H7 (cell line): ENCODE data around the gene NAA50. TPM values are rescaled to one million over a fixed set of nuclear protein-coding genes. Genes with fewer than 3 reads are reported as not detected.

ENCODE experiments used
- DNase-seq: peaks from one replicate; pipeline ENCODE4 v3.0.0; 2012
- H3K27me3 ChIP-seq: 2 replicates; pipeline ENCODE4 v1.6.0; 2011; ENCODE audit warnings: mild to moderate bottlenecking, low read length; ENCODE audit not compliant: control insufficient read depth, insufficient read depth
- H3K36me3 ChIP-seq: replicated peaks from 2 replicates; pipeline ENCODE4 v1.5.1; 2011; ENCODE audit warnings: low read length; ENCODE audit not compliant: control insufficient read depth, insufficient read depth
- H3K4me3 ChIP-seq: 2 replicates; pipeline ENCODE4 v1.5.1; 2011; ENCODE audit warnings: low read depth, mild to moderate bottlenecking, control low read depth, low read length, moderate library complexity; ENCODE audit not compliant: insufficient read depth
- total RNA-seq: library from RNA; depleted of rRNA; stranded (reverse); fragments of >200 nt; shearing (Covaris generic); gene quantifications from 2 replicates; pipeline ENCODE4 v1.2.3, GENCODE V29; 2014

Gene NAA50
- total RNA-seq, 1 experiment from 2014 or later, result 149 TPM

DNA sequence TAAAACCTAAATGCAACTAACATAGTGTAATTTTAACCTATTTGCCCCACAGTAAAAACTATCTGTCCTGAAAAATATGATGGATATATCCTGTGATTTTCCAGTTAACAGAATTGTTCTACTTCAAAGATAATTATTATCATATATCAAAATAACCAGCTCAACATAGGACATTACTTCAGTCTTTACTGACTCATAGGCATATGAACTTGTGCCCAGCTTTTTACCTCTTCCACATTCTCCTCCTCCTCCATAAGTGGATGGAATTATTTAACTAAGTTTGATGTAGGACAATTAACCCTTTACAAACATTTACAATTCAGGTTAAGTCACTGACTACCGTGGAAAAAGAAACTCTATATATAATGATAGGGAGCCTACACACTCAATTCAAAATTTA, 26.8 kb downstream of the NAA50 start:
- DNase-seq, result no peak
- Histone ChIP-seq H3K27me3 (no peaks in the 10 kb centered on the region), H3K36me3 (peaks cover 11% of the 10 kb centered on the region), H3K4me3 (no peak overlapping the region)

DNA sequence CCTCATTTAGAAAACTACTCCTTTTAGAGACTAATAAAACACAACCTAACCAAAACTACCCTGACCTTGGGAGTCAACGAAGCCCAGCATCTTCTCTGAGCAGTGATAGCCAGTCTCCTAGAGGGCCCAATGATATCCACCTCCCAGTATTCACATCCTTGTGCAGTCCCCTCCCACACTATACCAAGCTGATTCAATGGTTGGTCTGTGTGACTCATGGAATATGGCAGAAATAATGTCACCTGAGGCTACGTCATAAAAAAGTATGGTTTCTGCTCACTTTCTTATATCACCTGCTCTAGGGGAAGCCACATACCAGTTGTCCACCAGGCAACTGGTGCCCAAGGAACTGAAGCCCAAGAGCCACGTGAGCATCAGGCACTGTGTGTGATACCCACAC, 28.2 kb downstream of the NAA50 start:
- no peak for DNase-seq
- Histone ChIP-seq H3K27me3 (no peaks in the 10 kb centered on the region), H3K36me3 (peaks cover 10% of the 10 kb centered on the region), H3K4me3 (no peak overlapping the region)

DNA sequence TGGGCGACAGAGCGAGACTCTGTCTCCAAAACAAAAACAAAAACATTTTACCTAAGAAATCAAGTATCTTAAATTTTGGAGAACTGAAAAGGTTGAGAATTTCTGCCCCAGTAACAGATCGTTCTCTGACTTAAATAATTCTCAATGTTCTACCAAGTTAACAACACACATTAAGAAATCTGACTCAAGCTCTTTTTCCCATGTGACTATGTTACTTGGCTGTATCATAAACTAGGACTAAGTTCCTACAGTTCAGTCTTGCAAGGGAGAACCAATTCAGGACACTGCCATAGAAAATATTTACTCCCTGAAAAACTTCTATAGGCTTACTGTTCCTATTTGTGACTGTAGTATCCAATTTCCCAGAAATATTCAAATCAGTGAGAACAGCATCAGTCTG, 28.7 kb downstream of the NAA50 start:
- Histone ChIP-seq H3K4me3 (no peak overlapping the region), H3K27me3 (no peaks in the 10 kb centered on the region), H3K36me3 (peaks cover 10% of the 10 kb centered on the region)
- no peak for DNase-seq

DNA sequence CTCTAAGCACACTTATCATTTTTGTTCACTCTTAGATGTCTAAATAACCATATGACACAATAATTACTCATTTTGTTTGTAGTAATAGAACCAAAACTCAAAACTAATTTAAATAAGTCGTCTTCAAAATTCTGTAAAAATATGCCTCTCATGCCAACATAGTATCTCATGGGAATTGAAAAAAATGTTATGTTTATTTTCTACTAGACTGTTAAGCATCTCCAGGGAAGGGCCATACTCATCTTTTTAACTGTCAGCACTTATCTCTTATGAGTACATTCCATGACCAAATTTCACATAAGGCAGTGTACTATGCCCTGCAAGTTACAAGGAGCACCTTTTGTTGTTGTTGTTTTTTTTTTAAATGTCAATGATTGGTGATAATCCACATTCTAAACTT, 31.3 kb downstream of the NAA50 start:
- H3K27me3 ChIP-seq, result no peaks in the 10 kb centered on the region
- no peak overlapping the region for H3K4me3 ChIP-seq
- H3K36me3 ChIP-seq, result peaks cover 3% of the 10 kb centered on the region
- DNase-seq, result no peak

DNA sequence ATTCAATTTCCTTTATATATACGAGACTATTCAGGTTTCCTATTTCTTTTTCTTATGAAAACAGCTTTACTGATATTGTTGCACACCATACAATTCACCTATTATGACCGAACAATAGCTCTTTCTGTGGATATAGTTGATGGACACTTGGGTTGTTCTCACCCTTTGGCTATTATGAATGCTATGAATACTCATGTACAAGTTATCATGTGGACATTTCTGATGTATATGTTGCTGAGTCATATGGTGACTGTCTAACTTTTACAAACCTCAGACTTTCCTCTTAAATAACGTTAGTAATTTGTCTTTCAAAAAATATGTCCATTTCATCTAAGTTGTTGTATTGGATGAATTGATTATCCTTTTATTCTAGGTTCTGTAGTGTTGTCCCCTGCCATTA, 33.9 kb downstream of the NAA50 start:
- Histone ChIP-seq H3K27me3 (no peaks in the 10 kb centered on the region), H3K36me3 (no peaks in the 10 kb centered on the region)
- no peak for DNase-seq

DNA sequence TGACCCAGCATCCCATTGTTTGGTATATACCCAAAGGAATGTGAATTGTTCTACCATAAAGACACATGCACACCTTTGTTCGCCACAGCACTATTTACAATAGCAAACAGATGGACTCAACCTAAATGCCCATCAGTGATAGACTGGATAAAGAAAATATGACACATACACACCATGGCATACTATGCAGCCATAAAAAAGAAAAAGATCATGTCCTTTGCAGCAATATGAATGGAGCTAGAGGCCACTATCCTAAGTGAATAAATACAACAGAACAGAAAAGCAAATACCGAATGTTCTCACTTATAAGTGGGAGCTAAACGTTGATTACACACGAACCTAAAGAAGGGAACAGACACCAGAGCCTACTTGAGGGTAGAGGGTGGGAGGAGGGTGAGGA, 38.2 kb downstream of the NAA50 start:
- Histone ChIP-seq H3K4me3 (no peak overlapping the region), H3K27me3 (no peaks in the 10 kb centered on the region), H3K36me3 (no peaks in the 10 kb centered on the region)
- DNase-seq, result no peak

More for the DNA sequence above, 33.9 kb downstream of the NAA50 start:
- H3K4me3 ChIP-seq, result no peak overlapping the region

DNA sequence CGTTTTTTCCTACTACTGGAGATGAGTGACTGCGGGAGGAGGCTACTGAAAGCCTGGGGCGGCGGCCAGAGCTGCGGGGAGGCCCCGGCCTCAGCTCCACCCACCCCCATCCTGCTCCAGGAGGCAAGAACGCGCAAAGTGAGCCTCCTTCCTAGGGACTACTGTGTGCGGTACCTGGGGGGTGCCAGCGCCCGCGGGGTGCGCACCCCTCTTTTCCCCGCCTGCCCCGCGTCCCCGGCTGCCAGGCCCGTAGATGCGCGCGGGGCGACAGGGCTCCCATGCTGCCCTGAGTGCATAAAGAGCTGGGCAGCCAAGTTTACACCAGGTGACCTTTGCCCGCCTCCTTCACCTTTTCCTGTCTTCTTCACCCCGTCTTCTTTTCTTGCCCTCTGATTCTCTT, 47.1 kb downstream of the NAA50 start:
- peak; percentile 79 for DNase-seq
- Histone ChIP-seq H3K27me3 (no peaks in the 10 kb centered on the region), H3K36me3 (no peaks in the 10 kb centered on the region), H3K4me3 (peak overlapping the region; percentile 35)

DNA sequence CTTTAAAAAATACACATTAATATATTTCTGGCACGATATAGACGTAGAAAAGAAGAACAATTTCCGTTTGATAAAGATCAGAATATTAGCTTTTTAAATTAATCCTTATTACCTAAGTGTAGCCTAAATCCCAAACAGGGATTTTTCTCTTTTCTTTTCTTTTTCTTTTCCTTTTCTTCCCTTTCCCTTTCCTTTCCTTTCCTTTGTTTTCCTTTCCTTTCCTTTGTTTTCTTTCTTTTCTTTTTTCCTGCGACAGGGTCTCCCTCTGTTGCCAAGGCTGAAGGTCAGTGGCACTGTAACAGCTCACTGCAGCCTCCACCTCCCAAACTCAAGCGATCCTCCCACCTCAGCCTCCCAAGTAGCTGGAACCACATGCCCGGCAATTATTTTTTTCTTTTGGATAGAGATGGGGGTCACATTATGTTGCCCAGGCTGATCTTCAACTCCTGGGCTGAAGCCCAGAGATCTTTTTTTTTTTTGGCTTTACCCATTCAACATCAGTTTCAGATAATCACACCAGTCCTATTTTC, 47.8 kb downstream of the NAA50 start:
- DNase-seq, result no peak
- Histone ChIP-seq H3K4me3 (no peak overlapping the region), H3K36me3 (no peaks in the 10 kb centered on the region), H3K27me3 (no peaks in the 10 kb centered on the region)

DNA sequence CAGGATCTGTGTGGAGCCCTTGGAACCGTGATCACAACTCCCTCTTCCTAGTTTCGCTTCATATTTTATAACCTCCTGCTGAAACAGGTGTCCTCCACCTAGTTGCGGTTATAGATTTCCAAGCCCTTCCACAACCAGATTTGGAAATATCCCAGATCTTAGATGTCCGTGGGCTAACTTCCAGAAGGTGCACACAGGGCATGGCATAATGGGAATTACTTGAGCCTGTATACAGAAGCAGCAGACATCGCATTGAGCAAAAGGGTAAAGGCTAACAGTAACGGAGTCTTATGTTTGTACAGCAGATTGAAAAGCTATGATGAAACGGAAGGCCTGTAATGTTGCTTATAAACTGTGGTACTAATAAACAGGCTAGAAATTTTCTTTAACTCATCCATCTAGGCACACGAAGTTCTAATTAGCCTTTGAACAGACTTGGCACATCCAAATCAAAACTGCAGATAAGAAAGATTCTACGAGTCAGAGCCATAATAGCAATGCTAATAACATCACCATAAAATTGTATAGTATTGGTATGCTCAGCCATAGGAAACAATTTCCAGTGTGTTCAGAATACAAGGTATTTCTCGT, 48.5 kb downstream of the NAA50 start:
- H3K27me3 ChIP-seq, result no peaks in the 10 kb centered on the region
- no peaks in the 10 kb centered on the region for H3K36me3 ChIP-seq
- no peak for DNase-seq
- H3K4me3 ChIP-seq, result peak overlapping the region; percentile 67

DNA sequence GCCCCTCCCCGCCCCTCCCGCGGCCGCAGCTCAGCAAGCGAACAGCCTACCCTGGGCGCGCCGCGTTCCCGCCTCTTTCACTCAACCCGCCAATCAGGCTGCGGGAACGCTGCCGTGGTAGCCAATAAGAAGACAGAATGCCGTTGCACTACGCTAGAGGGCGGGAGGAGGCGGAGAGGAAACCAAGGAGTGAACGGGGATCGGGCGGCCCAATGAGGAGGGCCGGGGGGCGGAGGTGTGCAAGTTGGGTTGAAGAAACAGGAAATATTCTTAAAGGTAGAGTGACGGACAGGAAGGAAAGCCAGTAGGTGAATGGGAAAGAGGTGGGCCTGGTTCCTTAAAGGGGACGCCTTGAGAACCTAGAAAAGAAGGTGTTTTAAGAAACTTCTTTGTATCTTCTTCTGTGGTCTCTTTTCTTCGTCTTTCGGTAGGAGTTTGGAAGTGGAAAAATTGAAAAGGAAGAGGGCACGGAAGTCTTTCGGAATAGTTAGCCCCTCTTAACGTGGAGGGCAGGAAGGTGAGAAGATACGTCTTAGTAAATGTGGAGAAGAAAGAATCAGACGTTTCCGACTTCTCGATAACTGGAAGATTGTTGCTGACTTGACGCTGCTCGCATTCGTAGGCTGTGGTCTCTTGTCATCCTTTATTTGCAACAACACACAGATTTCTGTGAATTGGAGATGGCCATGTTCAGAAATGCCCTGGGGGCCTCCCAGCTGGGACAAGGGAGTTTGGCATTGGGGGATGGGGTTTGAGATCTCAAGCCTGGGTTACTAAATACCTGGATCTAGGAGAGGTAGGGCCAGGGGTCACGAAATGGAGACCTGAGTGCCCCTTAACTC, 49.2 kb downstream of the NAA50 start:
- H3K36me3 ChIP-seq, result no peaks in the 10 kb centered on the region
- no peaks in the 10 kb centered on the region for H3K27me3 ChIP-seq
- DNase-seq, result peak; percentile 97
- peak overlapping the region; percentile 90 for H3K4me3 ChIP-seq

DNA sequence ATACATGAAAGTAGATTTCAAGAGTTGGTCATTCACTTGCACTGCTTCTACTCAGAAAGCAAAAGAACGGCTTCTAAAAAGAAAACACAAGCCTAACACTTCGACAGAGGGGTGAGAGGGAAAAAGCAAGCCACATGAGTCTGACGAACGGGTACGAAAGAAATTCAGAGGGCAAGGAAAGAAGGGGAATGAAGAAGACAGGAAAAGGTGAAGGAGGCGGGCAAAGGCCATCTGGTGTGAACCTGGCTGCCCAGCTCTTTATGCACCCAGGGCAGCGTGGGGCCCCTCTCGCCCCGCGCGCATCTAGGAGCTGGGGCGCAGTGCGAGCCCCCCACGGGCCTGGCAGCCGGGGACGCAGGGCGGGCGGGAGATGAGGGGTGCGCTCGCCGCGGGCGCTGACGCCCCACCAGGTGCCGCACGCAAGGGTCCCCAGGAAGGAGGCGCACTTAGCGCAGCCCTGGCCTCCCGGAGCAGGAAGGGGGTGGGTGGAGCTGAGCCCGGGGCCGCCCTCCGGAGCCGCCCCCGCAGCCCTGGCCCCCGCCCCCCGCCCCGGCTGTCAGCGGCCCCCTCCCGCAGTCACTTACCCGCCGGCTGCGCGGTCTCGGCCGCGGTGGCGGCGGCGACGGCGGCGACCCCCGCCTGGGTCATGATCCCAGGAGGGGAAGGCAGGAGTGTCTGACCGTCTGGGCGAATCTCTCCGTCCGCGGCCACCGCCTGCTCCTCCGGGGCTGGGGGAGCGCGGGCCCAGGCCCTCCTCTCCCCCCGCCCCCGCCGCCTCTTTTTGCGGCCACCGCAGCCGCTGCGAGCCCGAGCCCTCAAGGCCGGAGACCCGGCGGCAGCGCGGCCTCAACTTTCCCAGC, 50.0 kb downstream of the NAA50 start, which contains the start of gene USF3:
Gene USF3 (minus strand): TSS at position 857 of the 860 bp plus-strand sequence. CDS start 21,764 bp downstream, outside the sequence.
- no peaks in the 10 kb centered on the region for H3K27me3 ChIP-seq
- DNase-seq, result peak; percentile 95

DNA sequence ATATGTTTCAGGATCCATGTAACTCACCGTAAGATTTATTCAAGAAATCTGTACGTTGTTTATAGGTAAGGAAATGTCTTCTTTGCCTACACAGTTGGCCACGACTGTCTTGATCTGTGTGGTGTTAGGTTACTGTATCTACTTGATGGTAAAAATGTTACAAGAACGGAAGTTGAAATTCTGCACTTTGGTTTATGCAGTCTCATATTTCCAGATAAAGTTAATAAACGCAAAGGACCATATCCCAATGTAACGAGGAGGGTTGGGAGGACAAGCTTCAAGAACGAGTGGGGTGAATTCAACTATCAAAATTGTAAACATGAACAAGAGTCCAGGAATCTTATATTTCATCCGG, 50.6 kb downstream of the NAA50 start:
- no peaks in the 10 kb centered on the region for H3K27me3 ChIP-seq
- peak overlapping the region; percentile 90 for H3K4me3 ChIP-seq
- no peak for DNase-seq

More for the DNA sequence above, 50.0 kb downstream of the NAA50 start, which contains the start of gene USF3:
- Histone ChIP-seq H3K4me3 (peak within 1 kb of the TSS; percentile 90), H3K36me3 (no peaks in the 10 kb centered on the region)

DNA sequence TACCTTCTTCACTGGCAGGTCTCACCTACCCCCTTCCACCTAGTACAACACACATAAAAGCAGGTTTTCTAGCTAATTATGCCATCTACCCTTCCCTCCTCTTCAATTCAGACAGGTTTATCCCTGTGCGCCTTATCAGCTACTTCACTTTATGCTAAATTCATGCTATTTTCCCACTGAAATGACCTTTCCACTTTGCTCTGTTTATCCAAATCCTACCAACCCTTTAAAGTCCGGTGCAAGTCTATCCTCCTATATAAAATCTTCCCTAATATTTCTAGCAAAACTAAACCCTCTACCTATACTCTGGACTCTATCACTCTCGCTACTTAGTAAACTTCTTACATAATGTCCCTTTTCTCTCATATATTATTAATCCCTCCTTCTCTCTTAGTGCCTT, 55.6 kb downstream of the NAA50 start:
- no peak overlapping the region for H3K4me3 ChIP-seq
- no peaks in the 10 kb centered on the region for H3K36me3 ChIP-seq
- H3K27me3 ChIP-seq, result no peaks in the 10 kb centered on the region
- no peak for DNase-seq

More for the DNA sequence above, 50.6 kb downstream of the NAA50 start:
- H3K36me3 ChIP-seq, result no peaks in the 10 kb centered on the region

DNA sequence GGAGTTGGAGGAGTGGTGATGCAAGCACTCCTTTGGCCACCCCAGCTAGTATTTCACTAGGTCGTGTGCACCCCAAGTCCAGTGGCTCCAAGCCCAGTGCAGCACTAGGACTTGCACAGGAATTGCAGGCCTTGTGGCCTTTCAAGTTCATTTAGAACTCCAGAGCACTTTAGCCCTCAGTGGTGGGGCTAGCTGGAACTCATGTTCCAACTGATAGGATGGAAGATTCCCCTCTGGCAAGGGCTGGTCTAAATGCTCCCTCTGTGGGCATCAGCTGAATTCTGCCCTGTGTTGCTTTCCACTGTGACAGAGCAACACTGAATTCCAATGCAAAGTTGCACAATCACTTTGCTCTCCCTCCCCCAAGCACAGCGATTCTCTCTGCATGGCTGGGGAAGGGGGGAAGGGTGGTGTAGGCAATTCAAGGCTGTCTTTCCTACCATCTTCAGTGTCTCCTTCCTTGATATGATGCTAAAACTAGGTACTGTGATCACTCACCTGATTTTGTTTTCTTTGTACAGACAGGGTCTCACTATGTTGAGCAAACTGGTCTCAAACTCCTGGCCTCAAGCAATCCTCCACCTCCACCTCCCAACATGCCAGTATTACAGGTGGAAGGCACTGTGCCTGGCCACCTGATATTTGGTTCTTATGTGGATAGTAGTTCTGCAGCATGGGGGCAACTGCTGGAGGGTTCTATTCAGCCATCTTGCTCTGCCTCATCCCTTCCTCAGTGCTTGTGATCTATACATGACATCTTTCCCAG, 59.9 kb downstream of the NAA50 start:
- H3K4me3 ChIP-seq, result no peak overlapping the region
- DNase-seq, result no peak
- no peaks in the 10 kb centered on the region for H3K27me3 ChIP-seq
- no peaks in the 10 kb centered on the region for H3K36me3 ChIP-seq
